Measurements from ENCODE around the gene TTLL3.
"Not testable (repeated sequence)": the region's sequence is repeated elsewhere in the genome, so short reads cannot be mapped to it uniquely, and the experiment has no call there.

TTLL3 gene

GRCh38 chr3:9837701-9838582 is 27.9 kb downstream of the TTLL3 start:
- DNase-seq (ENCODE audit: low read depth in 3 of 3, low spot score in 1 of 3): no peak

- DNase-seq (ENCODE audit: low read depth in 3 of 3, low spot score in 1 of 3): no peak
Measured at GRCh38 chr3:9838856-9839255, 28.8 kb downstream of the TTLL3 start.

DNA sequence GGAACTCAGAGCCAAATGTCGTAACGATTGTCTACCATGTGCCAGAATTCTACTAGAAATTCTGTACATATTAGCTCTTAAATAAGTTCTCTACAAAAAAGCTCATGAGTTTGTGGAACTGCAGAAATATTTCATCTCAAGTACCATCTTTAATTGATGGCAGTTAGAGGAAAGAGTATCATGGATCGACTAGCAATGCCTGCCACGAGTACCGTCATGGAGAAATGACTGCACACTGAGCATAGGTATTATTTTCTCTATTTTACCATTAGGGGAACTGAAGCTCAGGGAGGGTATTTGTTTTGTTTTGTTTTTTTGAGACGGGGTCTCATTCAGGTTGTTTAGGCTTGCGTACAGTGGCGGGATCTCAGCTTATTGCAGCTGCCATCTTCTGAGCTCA is 31.0 kb downstream of the TTLL3 start:
- no peak for DNase-seq (ENCODE audit: low read depth in 3 of 3, low spot score in 1 of 3)

GRCh38 chr3:9843715-9844438 is 33.8 kb downstream of the TTLL3 start, which contains the start of gene RPUSD3:
RPUSD3 (minus strand) TSS chr3:9844008; CDS start chr3:9843990, 18 bp downstream.
- DNase-seq (ENCODE audit: low read depth in 3 of 3, low spot score in 1 of 3): peak; percentile 88 to 98 (median 94)

GRCh38 chr3:9846231-9846630 is 36.2 kb downstream of the TTLL3 start:
- DNase-seq (ENCODE audit: low read depth in 3 of 3, low spot score in 1 of 3): no peak

DNA sequence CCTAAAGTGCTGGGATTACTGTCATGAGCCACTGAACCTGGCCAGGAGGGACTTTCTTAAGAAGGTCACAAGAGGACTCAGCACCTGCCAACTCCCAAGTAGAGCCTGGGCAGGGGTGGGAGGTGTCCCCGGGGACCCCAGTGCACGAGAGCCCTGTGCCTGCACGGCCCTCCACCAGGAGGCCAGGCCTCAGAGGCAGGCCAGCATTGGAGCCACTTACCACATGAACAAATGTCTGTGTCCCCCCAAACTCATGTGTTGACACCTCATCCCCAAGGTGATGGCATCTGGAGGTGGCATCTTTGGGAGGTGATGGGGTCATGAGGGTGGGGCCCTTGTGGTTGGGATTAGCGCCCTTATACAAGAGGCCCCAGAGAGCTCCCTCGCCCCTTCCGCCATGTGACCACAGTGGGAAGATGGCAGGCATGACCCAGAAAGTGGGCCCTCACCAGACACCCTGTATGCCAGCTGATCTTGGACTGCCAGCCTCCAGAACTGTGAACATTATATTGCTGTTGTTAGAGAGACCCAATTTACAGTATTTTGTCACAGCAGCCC is 36.9 kb downstream of the TTLL3 start:
- no peak for DNase-seq (ENCODE audit: low read depth in 3 of 3, low spot score in 1 of 3)

DNA sequence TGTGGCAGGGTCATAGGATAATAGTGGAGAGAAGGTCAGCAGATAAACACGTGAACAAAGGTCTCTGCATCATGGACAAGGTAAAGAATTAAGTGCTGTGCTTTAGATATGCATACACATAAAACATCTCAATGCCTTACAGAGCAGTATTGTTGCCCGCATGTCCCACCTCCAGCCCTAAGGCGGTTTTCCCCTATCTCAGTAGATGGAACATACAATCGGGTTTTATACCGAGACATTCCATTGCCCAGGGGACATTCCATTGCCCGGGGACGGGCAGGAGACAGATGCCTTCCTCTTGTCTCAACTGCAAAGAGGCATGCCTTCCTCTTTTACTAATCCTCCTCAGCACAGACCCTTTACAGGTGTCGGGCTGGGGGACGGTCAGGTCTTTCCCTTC is 37.8 kb downstream of the TTLL3 start:
- DNase-seq (ENCODE audit: low read depth in 3 of 3, low spot score in 1 of 3): not testable (repeated sequence)

DNA sequence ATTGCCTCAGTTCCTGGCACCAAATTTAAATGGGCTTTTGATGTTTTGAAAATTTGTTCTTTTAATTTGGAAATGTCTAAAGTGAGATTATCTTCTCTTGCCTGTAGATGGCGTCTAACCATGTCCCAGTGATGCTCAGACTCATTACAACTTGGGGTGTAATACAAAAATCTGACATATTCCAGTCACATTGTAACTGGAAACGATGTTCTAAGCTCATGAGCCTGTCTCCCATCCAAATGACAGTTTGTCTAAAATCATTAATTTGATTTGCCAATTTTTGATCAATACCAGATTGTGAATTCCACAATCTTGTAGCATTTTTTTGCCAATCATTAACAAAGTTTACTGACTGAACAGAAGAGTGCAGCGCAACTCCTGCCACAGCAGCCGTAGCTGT is 38.8 kb downstream of the TTLL3 start:
- not testable (repeated sequence) for DNase-seq (ENCODE audit: low read depth in 3 of 3, low spot score in 1 of 3)

GRCh38 chr3:9851383-9851782 is 41.3 kb downstream of the TTLL3 start:
- not testable (repeated sequence) for DNase-seq (ENCODE audit: low read depth in 3 of 3, low spot score in 1 of 3)

GRCh38 chr3:9851926-9852325 is 41.9 kb downstream of the TTLL3 start:
- not testable (repeated sequence) for DNase-seq (ENCODE audit: low read depth in 3 of 3, low spot score in 1 of 3)

GRCh38 chr3:9852528-9852927 is 42.5 kb downstream of the TTLL3 start:
- no peak for DNase-seq (ENCODE audit: low read depth in 3 of 3, low spot score in 1 of 3)

DNA sequence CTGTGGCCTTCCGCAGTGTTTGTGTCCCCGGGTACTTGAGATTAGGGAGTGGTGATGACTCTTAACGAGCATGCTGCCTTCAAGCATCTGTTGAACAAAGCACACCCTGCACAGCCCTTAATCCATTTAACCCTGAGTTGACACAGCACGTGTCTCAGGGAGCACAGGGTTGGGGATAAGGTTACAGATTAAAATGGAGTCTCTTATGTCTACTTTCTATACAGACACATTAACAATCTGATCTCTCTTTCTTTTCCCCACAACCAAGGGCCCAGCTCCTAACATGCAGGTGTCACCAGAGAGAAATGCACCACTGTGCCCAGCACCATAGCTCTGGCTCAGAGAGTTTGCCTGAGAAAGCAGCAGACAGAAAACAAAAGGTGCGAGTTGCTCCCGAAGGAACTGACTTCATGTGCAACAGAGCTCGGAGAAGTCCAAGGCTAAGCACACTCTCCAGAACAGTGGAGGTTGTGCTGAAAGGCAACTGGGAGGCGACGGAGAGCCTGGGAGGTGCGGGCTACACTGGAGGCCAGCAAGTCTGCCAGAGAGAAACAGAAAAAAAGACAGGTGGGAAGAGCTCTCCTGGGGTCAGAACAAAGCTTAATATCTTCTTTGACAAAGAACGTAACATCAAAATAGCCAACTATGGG is 44.4 kb downstream of the TTLL3 start:
- not testable (repeated sequence) for DNase-seq (ENCODE audit: low read depth in 3 of 3, low spot score in 1 of 3)

DNA sequence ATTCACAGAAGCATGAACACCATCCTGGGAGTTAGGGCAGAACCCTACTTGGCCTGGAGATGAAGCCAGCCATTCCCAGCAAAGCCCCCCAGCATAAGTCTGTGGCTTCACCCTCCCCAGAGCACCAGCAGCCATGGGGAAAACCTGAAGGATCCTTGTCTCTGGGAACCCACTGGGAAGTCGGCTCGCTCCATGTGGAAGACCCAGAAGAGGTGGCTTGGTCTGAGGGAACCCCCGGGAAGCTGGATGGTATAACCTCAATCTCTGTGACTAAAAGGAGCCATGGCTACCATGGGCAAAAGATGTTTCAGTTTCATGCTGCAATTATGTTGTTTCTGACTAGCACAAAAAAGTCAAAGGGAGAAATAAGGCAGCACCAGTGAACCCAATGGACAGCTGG is 45.5 kb downstream of the TTLL3 start:
- DNase-seq (ENCODE audit: low read depth in 3 of 3, low spot score in 1 of 3): no peak

- DNase-seq (ENCODE audit: low read depth in 3 of 3, low spot score in 1 of 3): no peak
Measured at GRCh38 chr3:9859530-9860025, 49.5 kb downstream of the TTLL3 start.

- no peak for DNase-seq (ENCODE audit: low read depth in 3 of 3, low spot score in 1 of 3)
Measured at GRCh38 chr3:9861201-9861600, 51.1 kb downstream of the TTLL3 start.

- no peak for DNase-seq (ENCODE audit: low read depth in 3 of 3, low spot score in 1 of 3)
Measured at GRCh38 chr3:9861626-9862130, 51.6 kb downstream of the TTLL3 start.

DNA sequence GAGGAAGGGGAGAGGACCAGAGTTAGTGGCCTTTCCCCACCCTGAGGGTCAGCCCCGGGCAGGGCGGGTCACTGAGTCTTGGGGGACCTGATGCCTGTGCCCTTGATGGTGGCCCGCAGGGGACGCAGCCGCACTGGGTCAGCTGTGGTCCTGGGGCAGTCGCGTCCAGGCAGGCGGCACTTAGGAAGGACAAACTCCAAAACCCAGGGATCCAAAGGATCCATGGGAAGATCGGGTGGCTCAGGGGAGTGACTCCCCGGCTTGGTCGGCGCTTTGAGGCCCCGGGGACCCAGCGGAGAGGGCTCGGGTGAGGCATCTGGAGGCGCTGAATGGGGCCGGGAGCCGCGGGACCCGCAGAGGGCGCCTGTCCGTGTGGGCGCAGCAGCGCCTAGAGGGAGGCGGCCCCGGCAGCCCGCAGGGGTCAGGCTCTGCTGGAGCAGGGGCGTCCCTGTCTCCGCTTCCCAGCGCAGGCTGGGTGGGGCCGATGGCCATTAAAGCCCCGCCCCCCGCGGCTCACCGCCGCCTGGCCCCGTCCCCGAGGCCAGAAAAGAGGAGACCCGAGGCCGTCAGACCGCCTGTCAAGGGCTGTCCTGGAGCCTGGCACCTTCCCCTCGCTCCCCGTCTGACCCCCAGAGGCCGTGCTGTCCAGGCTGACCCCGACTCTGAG is 52.5 kb downstream of the TTLL3 start:
- no peak for DNase-seq (ENCODE audit: low read depth in 3 of 3, low spot score in 1 of 3)

- DNase-seq (ENCODE audit: low read depth in 3 of 3, low spot score in 1 of 3): no peak
Measured at GRCh38 chr3:9863058-9863772, 53.2 kb downstream of the TTLL3 start.

GRCh38 chr3:9864200-9864927 is 54.3 kb downstream of the TTLL3 start:
- DNase-seq (ENCODE audit: low read depth in 3 of 3, low spot score in 1 of 3): no peak

Measured in stimulated activated CD4-positive, alpha-beta T cell treated with anti-CD3 and anti-CD28 coated beads, TNF-alpha, amount 100 ng/mL, for 1 hour (primary cell).